ENCODE results near the gene PIK3C2A.

PIK3C2A gene

DNA sequence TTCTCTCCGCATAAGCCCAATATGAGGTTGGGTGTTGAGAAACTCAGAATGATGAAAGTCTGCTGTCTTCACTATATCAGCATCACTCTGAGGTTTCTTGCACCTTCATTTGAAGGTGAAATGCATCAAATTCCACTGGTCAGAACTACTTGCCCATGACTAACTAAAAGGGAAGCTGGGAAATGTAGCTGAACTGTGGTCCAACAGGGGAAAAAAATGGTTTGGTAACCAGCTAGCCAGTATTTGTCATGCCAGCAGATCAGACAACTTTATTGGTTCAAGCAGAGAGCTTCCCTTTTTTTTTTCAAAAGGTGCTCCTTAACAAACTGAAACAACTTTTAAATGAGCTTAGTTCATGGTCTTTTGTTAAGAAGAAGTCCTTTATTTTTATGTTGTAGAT, 14.2 kb upstream of the PIK3C2A start:
- in situ Hi-C loops (cut with HindIII; ENCODE audit: low pct_ligation_motif_present, low pct_unique_long_range_greater_than_20kb, low sequenced_read_pairs): no loop called here
- DNase-seq: peak; percentile 81

GRCh38 chr11:17219016-17219415, 11.2 kb upstream of the PIK3C2A start:
- in situ Hi-C loops (cut with HindIII; ENCODE audit: low pct_ligation_motif_present, low pct_unique_long_range_greater_than_20kb, low sequenced_read_pairs): no loop called here
- peak; percentile 36 for DNase-seq

GRCh38 chr11:17218403-17218802, 10.6 kb upstream of the PIK3C2A start:
- in situ Hi-C loops (cut with HindIII; ENCODE audit: low pct_ligation_motif_present, low pct_unique_long_range_greater_than_20kb, low sequenced_read_pairs): no loop called here
- DNase-seq: no peak

DNA sequence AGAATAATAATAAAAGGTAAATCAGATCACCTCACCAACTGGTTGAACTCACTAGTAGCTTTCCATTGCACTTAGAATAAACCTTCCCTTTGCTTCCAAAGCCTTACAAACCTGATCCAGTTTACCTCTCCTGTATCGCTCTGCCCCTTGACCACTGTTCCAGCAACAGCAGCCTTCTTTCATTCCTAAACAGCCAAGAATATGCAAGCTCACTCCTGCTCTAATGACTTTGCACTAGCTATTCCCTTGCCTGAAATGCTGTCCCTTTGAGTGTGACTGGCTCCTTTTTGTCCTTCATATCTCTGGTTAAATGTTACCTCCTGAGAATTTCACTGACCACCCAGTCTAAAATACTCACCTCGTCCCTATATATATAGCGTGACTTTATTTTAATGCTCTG, 9.6 kb upstream of the PIK3C2A start:
- no peak for DNase-seq
- in situ Hi-C loops (cut with HindIII; ENCODE audit: low pct_ligation_motif_present, low pct_unique_long_range_greater_than_20kb, low sequenced_read_pairs): no loop called here

- DNase-seq: no peak
- in situ Hi-C loops (cut with HindIII; ENCODE audit: low pct_ligation_motif_present, low pct_unique_long_range_greater_than_20kb, low sequenced_read_pairs): no loop called here
Measured at GRCh38 chr11:17214338-17214737, 6.6 kb upstream of the PIK3C2A start.

DNA sequence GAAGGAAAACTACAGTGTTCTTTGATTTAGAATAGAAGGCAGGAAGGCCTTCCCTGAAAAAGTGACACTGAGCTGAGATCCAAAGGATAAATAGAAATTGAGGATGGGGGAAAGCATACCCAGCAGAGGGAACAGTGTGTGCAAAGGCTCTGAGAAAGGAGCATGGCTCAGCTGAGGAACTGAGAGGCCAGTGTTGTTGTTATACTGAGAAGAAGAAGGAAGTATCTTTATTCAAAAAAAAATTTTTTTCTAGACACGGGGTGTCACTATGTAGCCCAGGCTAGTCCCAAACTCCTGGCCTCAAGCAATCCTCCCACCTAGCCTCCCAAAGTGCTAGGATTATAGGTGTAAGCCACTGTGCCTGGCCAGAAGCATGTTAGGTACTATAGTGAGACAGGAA, 3.5 kb upstream of the PIK3C2A start:
- no peak for DNase-seq
- in situ Hi-C loops (cut with HindIII; ENCODE audit: low pct_ligation_motif_present, low pct_unique_long_range_greater_than_20kb, low sequenced_read_pairs): no loop called here

GRCh38 chr11:17209939-17210245, 2.1 kb upstream of the PIK3C2A start:
- no peak for DNase-seq
- in situ Hi-C loops (cut with HindIII; ENCODE audit: low pct_ligation_motif_present, low pct_unique_long_range_greater_than_20kb, low sequenced_read_pairs): no loop called here

- in situ Hi-C loops (cut with HindIII; ENCODE audit: low pct_ligation_motif_present, low pct_unique_long_range_greater_than_20kb, low sequenced_read_pairs): no loop called here
- peak; percentile 78 for DNase-seq
Measured at GRCh38 chr11:17208257-17208999, 642 bp upstream of the PIK3C2A start.

GRCh38 chr11:17206463-17206862, 1.3 kb downstream of the PIK3C2A start:
- in situ Hi-C loops (cut with HindIII; ENCODE audit: low pct_ligation_motif_present, low pct_unique_long_range_greater_than_20kb, low sequenced_read_pairs): no loop called here
- no peak for DNase-seq

DNA sequence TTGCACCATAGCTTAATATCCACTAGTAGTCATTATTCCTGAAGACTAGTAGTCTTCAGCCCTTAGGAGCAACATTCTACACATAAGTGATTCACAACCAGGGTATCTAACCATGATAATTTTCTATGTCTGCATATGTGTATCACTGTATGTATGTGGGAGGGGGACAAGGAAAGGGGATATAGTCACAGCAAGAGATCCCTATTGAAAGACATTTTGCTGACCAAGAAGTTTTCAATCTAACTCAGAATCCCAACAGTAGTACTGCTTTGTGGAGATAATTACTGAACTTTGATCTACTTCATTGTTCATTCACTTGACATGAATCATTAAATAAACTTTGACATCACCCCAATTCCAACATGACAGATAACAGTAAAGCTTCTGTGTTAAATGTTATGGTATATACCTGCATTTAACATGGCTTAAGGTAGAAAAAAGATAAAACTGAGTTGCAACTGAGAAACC, 10.3 kb downstream of the PIK3C2A start:
- peak; percentile 15 for DNase-seq
- in situ Hi-C loops (cut with HindIII; ENCODE audit: low pct_ligation_motif_present, low pct_unique_long_range_greater_than_20kb, low sequenced_read_pairs): no loop called here

- DNase-seq: no peak
- in situ Hi-C loops (cut with HindIII; ENCODE audit: low pct_ligation_motif_present, low pct_unique_long_range_greater_than_20kb, low sequenced_read_pairs): no loop called here
Measured at GRCh38 chr11:17188675-17189074, 19.1 kb downstream of the PIK3C2A start.

DNA sequence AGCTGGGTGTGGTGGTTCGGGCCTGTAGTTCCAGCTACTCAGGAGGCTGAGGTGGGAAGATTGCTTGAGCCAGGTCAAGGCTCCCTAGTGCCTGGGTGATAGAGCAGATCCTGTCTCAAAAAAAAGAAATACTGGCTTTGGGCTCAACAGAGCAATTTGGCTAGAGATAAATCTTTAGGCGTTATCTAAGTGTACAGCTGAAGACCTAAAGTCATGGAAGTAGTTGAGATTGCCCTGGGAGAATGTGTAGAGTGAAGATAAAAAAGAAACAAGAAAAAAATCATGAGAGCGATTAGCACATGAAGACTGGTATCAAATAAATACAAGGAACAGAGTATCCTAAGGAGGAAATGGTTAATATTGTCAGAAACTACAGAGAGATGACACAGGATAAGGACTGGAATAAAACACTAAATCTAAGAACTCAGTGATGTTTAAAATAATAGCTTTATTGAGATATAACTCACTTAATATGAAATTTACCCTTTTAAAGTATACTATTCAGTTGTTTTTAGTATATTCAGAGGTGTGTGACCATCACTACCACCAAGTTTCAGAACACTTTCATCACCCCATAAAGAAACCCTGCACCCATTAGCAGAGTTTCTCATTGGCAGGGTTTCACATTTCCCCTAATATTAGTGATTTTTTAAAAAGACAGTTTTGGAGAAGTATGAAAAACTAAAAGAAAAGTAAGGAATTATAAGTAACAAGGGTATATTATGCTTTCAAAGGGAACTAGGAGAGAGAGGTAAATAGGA, 20.7 kb downstream of the PIK3C2A start:
- no peak for DNase-seq
- in situ Hi-C loops (cut with HindIII; ENCODE audit: low pct_ligation_motif_present, low pct_unique_long_range_greater_than_20kb, low sequenced_read_pairs): no loop called here

GRCh38 chr11:17185938-17186337, 21.8 kb downstream of the PIK3C2A start:
- in situ Hi-C loops (cut with HindIII; ENCODE audit: low pct_ligation_motif_present, low pct_unique_long_range_greater_than_20kb, low sequenced_read_pairs): no loop called here
- DNase-seq: no peak

DNA sequence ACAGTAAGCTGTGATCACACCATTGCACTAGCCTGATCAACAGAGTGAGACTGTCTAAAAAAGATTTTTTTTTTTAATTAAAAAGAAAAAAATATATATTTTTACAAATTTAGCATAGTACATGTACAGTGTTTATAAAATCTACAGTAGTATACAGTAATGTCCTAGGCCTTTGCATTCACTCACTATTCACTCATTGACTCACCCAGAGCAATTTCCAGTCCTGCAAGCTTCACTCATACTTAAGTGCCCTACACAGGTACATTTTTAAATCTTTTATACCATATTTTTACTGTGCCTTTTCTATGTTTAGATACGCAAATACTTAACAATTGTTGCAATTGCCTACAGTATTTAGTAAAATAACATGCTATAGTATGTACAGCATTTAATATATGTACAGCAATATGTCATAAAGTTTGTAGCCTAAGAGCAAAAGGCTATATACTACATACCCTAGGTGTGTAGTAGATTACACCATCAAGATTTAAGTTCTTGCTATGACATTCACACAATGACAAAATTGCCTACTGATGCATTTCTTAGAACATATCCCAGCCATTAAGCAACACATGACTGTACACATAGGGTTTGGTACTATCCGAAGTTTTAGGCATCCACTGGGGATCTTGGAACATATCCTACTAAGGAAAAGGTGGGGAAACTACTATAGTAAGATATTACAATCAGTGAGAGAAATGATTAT, 22.8 kb downstream of the PIK3C2A start:
- in situ Hi-C loops (cut with HindIII; ENCODE audit: low pct_ligation_motif_present, low pct_unique_long_range_greater_than_20kb, low sequenced_read_pairs): no loop called here
- DNase-seq: no peak

- in situ Hi-C loops (cut with HindIII; ENCODE audit: low pct_ligation_motif_present, low pct_unique_long_range_greater_than_20kb, low sequenced_read_pairs): no loop called here
Measured at GRCh38 chr11:17183836-17184235, 23.9 kb downstream of the PIK3C2A start.

DNA sequence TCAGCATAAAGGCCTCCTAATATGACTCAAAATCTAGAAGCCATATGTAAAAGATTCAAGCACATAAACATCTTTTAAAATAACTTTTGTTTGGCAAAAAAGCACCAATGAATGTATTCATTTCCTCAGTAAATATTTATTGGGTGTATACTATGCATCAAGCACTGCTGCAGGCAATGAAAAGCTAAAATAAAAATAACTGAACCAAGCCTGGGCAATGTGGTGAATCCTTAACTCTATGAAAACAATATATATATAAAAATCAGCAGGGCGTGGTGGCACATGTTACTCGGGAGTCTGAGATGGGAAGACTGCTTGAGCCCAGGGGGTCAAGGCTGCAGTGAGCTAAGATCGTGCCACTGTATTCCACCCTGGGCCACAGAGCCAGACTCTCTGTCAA, 27.8 kb downstream of the PIK3C2A start:
- in situ Hi-C loops (cut with HindIII; ENCODE audit: low pct_ligation_motif_present, low pct_unique_long_range_greater_than_20kb, low sequenced_read_pairs): no loop called here
- DNase-seq: no peak

More at GRCh38 chr11:17183836-17184235, 23.9 kb downstream of the PIK3C2A start:
- no peak for DNase-seq

DNA sequence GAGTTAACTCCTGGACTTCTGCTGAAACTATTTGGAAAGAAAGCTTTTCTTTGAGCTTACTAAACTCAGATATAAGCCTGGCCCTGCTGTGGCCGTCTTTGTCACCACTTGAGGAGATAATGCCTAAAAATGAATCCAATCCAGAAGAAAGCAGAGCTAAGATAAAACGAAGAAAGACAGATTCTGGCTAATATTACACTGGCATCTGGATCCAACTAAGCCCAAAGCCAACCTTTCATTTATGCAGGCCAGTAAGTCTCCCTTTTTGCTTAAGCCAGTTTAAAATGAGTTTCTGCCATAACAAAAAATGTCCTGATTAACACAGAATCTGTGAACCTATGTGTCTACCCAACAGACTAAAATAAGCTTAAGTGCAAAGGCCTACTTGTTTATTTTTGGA, 34.5 kb downstream of the PIK3C2A start:
- no peak for DNase-seq
- in situ Hi-C loops (cut with HindIII; ENCODE audit: low pct_ligation_motif_present, low pct_unique_long_range_greater_than_20kb, low sequenced_read_pairs): no loop called here

DNA sequence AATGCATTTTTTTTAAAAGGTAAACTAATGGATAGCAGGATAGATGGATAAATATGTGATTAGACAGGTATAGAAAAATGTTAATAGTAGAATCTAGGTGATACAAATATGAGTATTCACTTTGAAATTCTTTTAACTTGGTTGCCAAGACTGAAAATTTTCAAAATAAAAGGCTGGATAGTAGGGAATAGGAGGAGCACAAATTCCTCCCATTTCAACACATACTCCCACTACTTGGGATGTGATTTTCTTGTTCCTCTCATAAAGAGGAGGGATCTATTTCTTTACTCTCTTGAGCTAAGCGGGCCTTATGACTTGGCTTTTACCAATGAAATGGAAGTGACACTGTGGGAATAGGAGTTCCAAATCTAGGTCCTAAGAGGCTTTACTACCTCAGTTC, 35.9 kb downstream of the PIK3C2A start:
- in situ Hi-C loops (cut with HindIII; ENCODE audit: low pct_ligation_motif_present, low pct_unique_long_range_greater_than_20kb, low sequenced_read_pairs): no loop called here
- no peak for DNase-seq

- in situ Hi-C loops (cut with HindIII; ENCODE audit: low pct_ligation_motif_present, low pct_unique_long_range_greater_than_20kb, low sequenced_read_pairs): no loop called here
- peak; percentile 61 for DNase-seq
Measured at GRCh38 chr11:17171343-17171742, 36.4 kb downstream of the PIK3C2A start.

DNA sequence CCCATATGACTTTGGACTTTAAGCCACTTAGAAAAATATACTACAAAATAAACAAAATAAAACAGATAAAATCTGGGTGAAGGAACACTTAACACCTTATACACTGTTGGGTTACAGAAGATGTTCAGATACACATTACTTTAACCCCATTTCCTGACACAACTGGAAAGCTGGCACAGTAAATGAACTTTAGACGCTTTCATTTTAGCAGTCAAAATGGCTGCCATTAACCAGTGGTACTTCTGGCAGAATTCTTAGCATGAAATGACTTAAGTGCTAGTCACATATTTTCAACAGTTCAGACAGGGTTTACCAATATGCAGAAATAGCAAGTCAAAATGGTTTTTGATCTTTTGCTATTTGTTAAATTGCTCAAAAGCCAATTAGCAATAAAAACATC, 37.9 kb downstream of the PIK3C2A start:
- no peak for DNase-seq
- in situ Hi-C loops (cut with HindIII; ENCODE audit: low pct_ligation_motif_present, low pct_unique_long_range_greater_than_20kb, low sequenced_read_pairs): no loop called here
